HepG2 (cell line): Measurements from ENCODE around the gene RPRD1A. TPM values are rescaled to one million over a fixed set of nuclear protein-coding genes. Genes with fewer than 3 reads are reported as not detected.

Experiments used
- CREB3 ChIP-seq: sonication (generic); formaldehyde crosslinking; IDR thresholded peaks from 2 replicates; pipeline ENCODE4 v1.5.0; 2020; ENCODE audit warnings: missing genetic modification reagents
- DBP ChIP-seq: sonication (generic); formaldehyde crosslinking; IDR thresholded peaks from 2 replicates; pipeline ENCODE4 v1.4.0; 2020; ENCODE audit warnings: missing genetic modification reagents; ENCODE audit errors: not compliant biosample characterization
- DNMT1 ChIP-seq: sonication (generic); formaldehyde crosslinking; IDR thresholded peaks from 2 replicates; pipeline ENCODE4 v1.5.1; 2020; ENCODE audit warnings: mild to moderate bottlenecking, missing genetic modification reagents
- FIP1L1 ChIP-seq: fragments of 200-400 bp; formaldehyde crosslinking; IDR thresholded peaks from 2 replicates; pipeline ENCODE4 v1.6.1; 2018; ENCODE audit warnings: low read depth, mild to moderate bottlenecking, low read length, moderate library complexity, borderline replicate concordance; ENCODE audit not compliant: insufficient read depth
- HMGXB4 ChIP-seq, 2 experiments: sonication (generic) in 1 of 2; formaldehyde crosslinking in 1 of 2; IDR thresholded peaks; 2 replicates each; pipeline versions ENCODE4 v1.4.0 to v1.6.1; 2018 to 2020; ENCODE audit warnings: missing genetic modification reagents in 2 of 2, borderline replicate concordance in 1 of 2, low read depth in 1 of 2, mild to moderate bottlenecking in 1 of 2, missing biosample characterization in 1 of 2
- ISL2 ChIP-seq: sonication (generic); formaldehyde crosslinking; IDR thresholded peaks from 2 replicates; pipeline ENCODE4 v1.5.0; 2020; ENCODE audit warnings: missing genetic modification reagents
- JUN ChIP-seq: sonication (generic); formaldehyde crosslinking; IDR thresholded peaks from 2 replicates; pipeline ENCODE4 v1.4.0; 2020; ENCODE audit warnings: mild to moderate bottlenecking, missing genetic modification reagents
- KMT2A ChIP-seq: sonication (generic); formaldehyde crosslinking; IDR thresholded peaks from 2 replicates; pipeline ENCODE4 v1.4.0; 2020; ENCODE audit warnings: missing genetic modification reagents
- KMT2B ChIP-seq: IDR thresholded peaks from 2 replicates; pipeline ENCODE4 v1.6.1; 2016; ENCODE audit warnings: missing genetic modification reagents, missing compliant biosample characterization
- MNT ChIP-seq: fragments of 450-650 bp; IDR thresholded peaks from 2 replicates; pipeline ENCODE4 v1.6.1; 2016
- NR1H2 ChIP-seq: sonication (generic); formaldehyde crosslinking; IDR thresholded peaks from 2 replicates; pipeline ENCODE4 v1.8.1; 2022; ENCODE audit warnings: low read depth, missing genetic modification reagents, borderline replicate concordance
- SMYD3 ChIP-seq: sonication (generic); formaldehyde crosslinking; IDR thresholded peaks from 2 replicates; pipeline ENCODE4 v1.8.1; 2023; ENCODE audit warnings: mild to moderate bottlenecking, missing genetic modification reagents
- SRSF4 ChIP-seq: fragments of 200-400 bp; formaldehyde crosslinking; IDR thresholded peaks from one replicate; pipeline ENCODE4 v1.6.1; 2018; ENCODE audit warnings: mild to moderate bottlenecking, low read depth, low read length, moderate library complexity; ENCODE audit not compliant: poor library complexity, severe bottlenecking
- ZBTB46 ChIP-seq: sonication (generic); formaldehyde crosslinking; IDR thresholded peaks from 2 replicates; pipeline ENCODE4 v1.4.0; 2020; ENCODE audit warnings: mild to moderate bottlenecking, missing genetic modification reagents, borderline replicate concordance
- ZBTB7B ChIP-seq: sonication (generic); formaldehyde crosslinking; IDR thresholded peaks from 2 replicates; pipeline ENCODE4 v1.4.0; 2020; ENCODE audit warnings: missing genetic modification reagents
- ZNF205 ChIP-seq: IDR thresholded peaks from 2 replicates; pipeline ENCODE4 v1.6.1; 2018; ENCODE audit warnings: missing biosample characterization, missing genetic modification reagents
- ZNF333 ChIP-seq: sonication (generic); formaldehyde crosslinking; IDR thresholded peaks from 2 replicates; pipeline ENCODE4 v1.4.0; 2020; ENCODE audit warnings: mild to moderate bottlenecking, missing genetic modification reagents, borderline replicate concordance
- ZNF34 ChIP-seq: sonication (generic); formaldehyde crosslinking; IDR thresholded peaks from 2 replicates; pipeline ENCODE4 v1.4.0; 2020; ENCODE audit warnings: mild to moderate bottlenecking, missing genetic modification reagents, borderline replicate concordance
- polyA plus RNA-seq, 8 experiments: library from polyadenylated mRNA; depleted of rRNA in 3 of 8; stranded (reverse) in 7 of 8; unstranded in 1 of 8; fragments of >200 nt; fragmentation: Illumina TruSeq in 4 of 8; extraction: Trizol in 4 of 8; gene quantifications; 2 replicates each; pipeline versions ENCODE4 v1.2.1 to v1.2.3, GENCODE V29; 2011 to 2016; ENCODE audit warnings: low read depth in 4 of 8, missing spikeins in 1 of 8, mixed read lengths in 1 of 8; ENCODE audit not compliant: insufficient read depth in 1 of 8
- total RNA-seq, 5 experiments: library from RNA; depleted of rRNA; stranded (reverse); fragments of >200 nt; fragmentation: Illumina TruSeq; extraction: Trizol; gene quantifications; 2 replicates each; pipeline ENCODE4 v1.2.3, GENCODE V29; 2016; ENCODE audit warnings: low read depth in 1 of 5
- TF ChIP-seq, protein P1 (sequence below): sonication (generic); formaldehyde crosslinking; IDR thresholded peaks from 2 replicates; pipeline ENCODE4 v1.5.0; 2020; ENCODE audit warnings: missing genetic modification reagents

The RPRD1A gene
- total and polyA plus RNA-seq, 2 of the 13 experiments (the other 11 are each of a cell fraction or from before 2014, with no cell fraction given), result 42.5 to 78.2 TPM

DNA sequence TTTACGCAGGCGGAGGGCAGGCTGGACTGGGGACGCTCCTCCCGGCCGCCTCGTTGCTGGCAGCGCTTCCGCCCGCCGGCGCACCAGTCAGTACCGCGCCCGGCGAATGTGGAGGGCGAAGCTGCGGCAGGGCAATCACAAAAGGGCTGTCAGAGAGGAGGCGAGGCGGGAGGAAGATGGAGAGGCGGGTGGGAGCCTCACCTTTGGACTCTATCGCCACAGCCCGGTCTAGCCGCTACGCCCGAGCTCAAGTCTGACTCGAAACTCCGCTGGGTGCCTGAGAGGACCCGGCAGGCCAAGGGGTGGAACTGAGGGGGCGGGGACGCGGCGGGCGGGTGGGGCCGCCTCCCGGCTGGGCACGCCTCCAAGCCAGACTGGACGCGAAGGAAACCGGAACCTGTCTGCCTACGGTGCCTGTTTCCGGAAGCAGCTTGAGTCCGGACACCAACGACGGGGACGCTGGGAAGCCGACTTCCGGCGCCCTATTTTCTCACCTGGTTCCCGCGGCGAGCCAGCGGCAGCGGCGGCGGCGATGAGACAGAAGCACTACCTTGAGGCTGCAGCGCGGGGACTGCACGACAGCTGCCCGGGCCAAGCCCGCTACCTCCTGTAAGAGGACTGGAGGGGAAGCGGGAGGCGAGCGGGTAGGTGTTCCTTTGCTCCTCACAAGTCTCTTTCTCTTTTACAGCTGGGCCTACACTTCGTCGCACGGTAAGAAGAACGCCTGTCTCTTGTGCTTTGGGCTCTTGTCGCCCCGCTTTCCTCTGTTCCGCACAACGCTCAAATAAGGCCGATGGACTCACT, 95.0 kb downstream of the RPRD1A start, which contains the start of gene RMP24 (continued):
- TF ChIP-seq CREB3 (CRISPR knock-in tag) (0 out of 2 replicates have a peak, but pooled peaks have one; percentile 57), ZNF205 (CRISPR knock-in tag) (peak; percentile 63; the same call in 1 of the 2 replicates), DNMT1 (CRISPR knock-in tag) (no peak), SMYD3 (CRISPR knock-in tag) (0 out of 2 replicates have a peak, but pooled peaks have one; percentile 45), ZNF333 (CRISPR knock-in tag) (no peak), NR1H2 (no peak), FIP1L1 (no peak), KMT2A (CRISPR knock-in tag) (peak; percentile 99), DBP (no peak), ZBTB46 (CRISPR knock-in tag) (no peak), HMGXB4 (CRISPR knock-in tag; IDR thresholded peaks at IDR 0.05; ENCODE audit: borderline replicate concordance in 1 of 2, low read depth in 1 of 2) (peak; percentile 86), ZNF34 (CRISPR knock-in tag) (no peak), MNT (no peak), SRSF4 (no peak), JUN (CRISPR knock-in tag) (no peak), ZBTB7B (CRISPR knock-in tag) (0 out of 2 replicates have a peak, but pooled peaks have one; percentile 4), KMT2B (CRISPR knock-in tag) (peak; percentile 94), ISL2 (CRISPR knock-in tag) (peak; percentile 86)
- TF ChIP-seq, protein P1, sequence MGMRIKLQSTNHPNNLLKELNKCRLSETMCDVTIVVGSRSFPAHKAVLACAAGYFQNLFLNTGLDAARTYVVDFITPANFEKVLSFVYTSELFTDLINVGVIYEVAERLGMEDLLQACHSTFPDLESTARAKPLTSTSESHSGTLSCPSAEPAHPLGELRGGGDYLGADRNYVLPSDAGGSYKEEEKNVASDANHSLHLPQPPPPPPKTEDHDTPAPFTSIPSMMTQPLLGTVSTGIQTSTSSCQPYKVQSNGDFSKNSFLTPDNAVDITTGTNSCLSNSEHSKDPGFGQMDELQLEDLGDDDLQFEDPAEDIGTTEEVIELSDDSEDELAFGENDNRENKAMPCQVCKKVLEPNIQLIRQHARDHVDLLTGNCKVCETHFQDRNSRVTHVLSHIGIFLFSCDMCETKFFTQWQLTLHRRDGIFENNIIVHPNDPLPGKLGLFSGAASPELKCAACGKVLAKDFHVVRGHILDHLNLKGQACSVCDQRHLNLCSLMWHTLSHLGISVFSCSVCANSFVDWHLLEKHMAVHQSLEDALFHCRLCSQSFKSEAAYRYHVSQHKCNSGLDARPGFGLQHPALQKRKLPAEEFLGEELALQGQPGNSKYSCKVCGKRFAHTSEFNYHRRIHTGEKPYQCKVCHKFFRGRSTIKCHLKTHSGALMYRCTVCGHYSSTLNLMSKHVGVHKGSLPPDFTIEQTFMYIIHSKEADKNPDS (CRISPR knock-in tag), result no peak
